Heart left ventricle (tissue), 13 donors: ENCODE results near the gene PUS7.
"Not testable (repeated sequence)": the region's sequence is repeated elsewhere in the genome, so short reads cannot be mapped to it uniquely, and the experiment has no call there.

ENCODE experiments used
- CTCF ChIP-seq, 12 donors: fragments of 200-600 bp; sonication (generic) in 4 of 12; IDR thresholded peaks; one replicate each; pipeline versions ENCODE4 v1.5.0 to v1.8.0; 2018 to 2022; ENCODE audit warnings: antibody characterized with exemption in 12 of 12, mild to moderate bottlenecking in 5 of 12
- POLR2A ChIP-seq, 2 donors: fragments of 450-650 bp; IDR thresholded peaks; one replicate each; pipeline ENCODE4 v1.6.1; 2017; ENCODE audit warnings: antibody characterized with exemption in 2 of 2, mild to moderate bottlenecking in 2 of 2, moderate library complexity in 2 of 2
- donor health status: ischemic (EF 13 %, LVEDD 7.1; RV severe dilation, severe dysfunction).
- donor health status: DM: no; HTN: yes; CAD: no.
- donor health status: DM: no; HTN: no; CAD: no.
- donor health status: ischemic (EF 25% LVEDD 6.9; RV normal size, moderate dysfunction).
- donor health status: ischemic (EF 25% LVEDD 5.7; RV mildly dilated, moderate dysfunction).
- donor health status: ischemic (EF 35%, LVEDD 5.7; RV mildly dilated, moderate dysfunction).
- donor health status: nonischemic (EF 11% LVEDD 7.7; RV severe dilation, severe dysfunction).
- donor health status: DM: yes; HTN: yes; CAD: no.
- donor health status: PGD.
- donor health status: ischemic (EF 29% LVEDD 5.4; RV normal size, mild dysfunction).
- donor health status: nonischemic (EF 23%, LVEDD 6.1; RV moderate dilation, normal function).

- TF ChIP-seq CTCF, POLR2A (IDR thresholded peaks at IDR 0.05): not testable (repeated sequence)
These were observed 111.3 kb downstream of the PUS7 start for GRCh38 chr7:105410774-105411173.
